NCI-H146 (cell line): ENCODE results near the gene RPL11.
"Not testable (repeated sequence)": the region's sequence is repeated elsewhere in the genome, so short reads cannot be mapped to it uniquely, and the experiment has no call there.

Experiments
- DNase-seq: peaks from one replicate; lab custom pipeline; 2025; lab: John Stamatoyannopoulos, UW

The RPL11 gene

GRCh38 chr1:23732363-23733224 is 41.0 kb downstream of the RPL11 start:
- no peak for DNase-seq

- DNase-seq = not testable (repeated sequence)
Observed at GRCh38 chr1:23733281-23733680, 41.7 kb downstream of the RPL11 start.

- no peak for DNase-seq
Observed at GRCh38 chr1:23736437-23737134, 45.0 kb downstream of the RPL11 start.

GRCh38 chr1:23741609-23742008 is 50.0 kb downstream of the RPL11 start:
- DNase-seq = no peak

GRCh38 chr1:23742670-23743286 is 51.2 kb downstream of the RPL11 start:
- DNase-seq = no peak

GRCh38 chr1:23743287-23744152 is 51.9 kb downstream of the RPL11 start, which contains the start of gene ELOA:
TSS of gene ELOA (plus strand) at chr1:23743471. CDS start at chr1:23743504, 33 bp downstream.
- DNase-seq = peak; percentile 66

GRCh38 chr1:23745515-23745914 is 53.9 kb downstream of the RPL11 start:
- DNase-seq = no peak
